Activated CD4-positive, alpha-beta T cell treated with anti-CD3 and anti-CD28 coated beads, Interleukin-2, amount 50 U/mL, for 4 hours (primary cell): ENCODE data around the gene HARBI1.

ENCODE experiments used
- DNase-seq, 2 experiments: peaks; one replicate each; pipeline ENCODE4 v3.0.0-alpha.2; 2020

The HARBI1 gene

GRCh38 chr11:46633291-46634217 lies 16.5 kb upstream of the HARBI1 start:
- DNase-seq = no peak

- DNase-seq = no peak
Measured at GRCh38 chr11:46632502-46632901, 15.5 kb upstream of the HARBI1 start.

- no peak for DNase-seq
Measured at GRCh38 chr11:46631676-46632075, 14.6 kb upstream of the HARBI1 start.

- no peak for DNase-seq
Measured at GRCh38 chr11:46630237-46630636, 13.2 kb upstream of the HARBI1 start.

GRCh38 chr11:46628961-46629360 lies 11.9 kb upstream of the HARBI1 start:
- no peak for DNase-seq

- no peak for DNase-seq
Measured at GRCh38 chr11:46625406-46625805, 8.4 kb upstream of the HARBI1 start.

GRCh38 chr11:46618837-46619236 lies 1.8 kb upstream of the HARBI1 start:
- DNase-seq = no peak

- no peak for DNase-seq
Measured at GRCh38 chr11:46617972-46618314, 916 bp upstream of the HARBI1 start.

- DNase-seq = no peak
Measured at GRCh38 chr11:46616551-46617133, 385 bp downstream of the HARBI1 start.

GRCh38 chr11:46615756-46616155 lies 1.3 kb downstream of the HARBI1 start:
- DNase-seq = no peak

GRCh38 chr11:46612326-46612725 lies 4.7 kb downstream of the HARBI1 start:
- DNase-seq = no peak

GRCh38 chr11:46611526-46612304 lies 5.3 kb downstream of the HARBI1 start:
- no peak for DNase-seq

- DNase-seq = no peak
Measured at GRCh38 chr11:46609386-46609785, 7.6 kb downstream of the HARBI1 start.

GRCh38 chr11:46607516-46607915 lies 9.5 kb downstream of the HARBI1 start:
- DNase-seq = no peak

- DNase-seq = no peak
Measured at GRCh38 chr11:46604796-46605195, 12.2 kb downstream of the HARBI1 start.

GRCh38 chr11:46603704-46604308 lies 13.2 kb downstream of the HARBI1 start:
- no peak for DNase-seq

GRCh38 chr11:46601129-46601528 lies 15.9 kb downstream of the HARBI1 start:
- DNase-seq = no peak

- no peak for DNase-seq
Measured at GRCh38 chr11:46600194-46600960, 16.6 kb downstream of the HARBI1 start.

- DNase-seq = no peak
Measured at GRCh38 chr11:46599340-46600193, 17.5 kb downstream of the HARBI1 start.

GRCh38 chr11:46597609-46598219 lies 19.3 kb downstream of the HARBI1 start:
- no peak for DNase-seq

GRCh38 chr11:46597155-46597554 lies 19.9 kb downstream of the HARBI1 start:
- no peak for DNase-seq
